SU-DHL-6 (cell line): ENCODE data around the gene ATP10A.

Experiments used
- EZH2phosphoT487 ChIP-seq: fragments of 200-600 bp; sonication (generic), shearing (Covaris generic); conservative IDR thresholded peaks from 2 replicates; pipeline ENCODE4 v1.6.1; 2018; ENCODE audit warnings: mild to moderate bottlenecking, antibody characterized with exemption, low read length, moderate library complexity, mixed read lengths
- TF ChIP-seq, protein P1 (sequence below): fragments of 200-600 bp; sonication (generic); IDR thresholded peaks from one replicate; pipeline ENCODE4 v1.5.1; 2017; ENCODE audit warnings: antibody characterized with exemption, mild to moderate bottlenecking, low read length, moderate library complexity; ENCODE audit not compliant: insufficient read depth, poor library complexity, severe bottlenecking

DNA sequence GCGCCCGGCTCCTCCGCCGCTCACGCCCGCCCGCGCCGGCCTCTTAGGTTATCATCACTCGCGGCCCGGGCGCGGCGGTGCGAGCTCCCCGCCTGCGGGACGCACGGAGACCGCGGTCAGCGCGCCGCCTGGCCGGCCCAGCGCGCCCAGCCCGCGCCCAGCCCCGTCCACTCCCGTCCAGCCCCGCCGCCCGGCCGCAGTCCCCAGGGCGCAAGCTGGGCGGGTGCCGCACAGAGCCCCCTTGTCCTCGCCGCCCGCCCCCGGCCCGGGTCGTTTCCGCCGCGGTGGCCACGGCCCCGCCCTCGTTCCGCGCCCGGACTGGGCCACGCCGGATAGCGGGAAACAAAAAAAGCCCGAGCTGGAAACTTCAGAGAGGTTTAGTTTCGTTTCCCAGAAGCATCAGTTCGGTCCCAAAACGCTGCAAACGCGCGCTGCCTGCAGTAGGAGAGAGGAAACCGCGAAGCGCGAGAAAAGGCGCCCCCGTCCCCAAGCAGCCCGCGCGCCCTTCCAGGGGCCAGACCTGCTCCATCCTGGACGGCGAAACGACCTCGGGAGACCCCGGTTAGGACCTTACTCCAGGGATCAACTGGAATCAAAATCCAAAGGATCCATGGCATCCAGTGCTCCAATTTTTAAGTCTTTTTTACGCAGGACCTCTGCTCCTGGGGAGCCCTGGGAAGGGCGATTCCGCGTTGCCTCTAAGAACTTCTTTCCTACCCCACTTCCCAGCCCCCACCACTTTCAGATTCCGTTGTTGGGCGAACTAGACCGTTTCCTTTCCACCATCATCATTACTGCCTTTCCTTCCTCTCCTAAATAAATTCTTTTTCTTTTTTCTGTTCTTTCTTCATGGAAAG, at the start of gene ATP10A:
- TF ChIP-seq, protein P1, sequence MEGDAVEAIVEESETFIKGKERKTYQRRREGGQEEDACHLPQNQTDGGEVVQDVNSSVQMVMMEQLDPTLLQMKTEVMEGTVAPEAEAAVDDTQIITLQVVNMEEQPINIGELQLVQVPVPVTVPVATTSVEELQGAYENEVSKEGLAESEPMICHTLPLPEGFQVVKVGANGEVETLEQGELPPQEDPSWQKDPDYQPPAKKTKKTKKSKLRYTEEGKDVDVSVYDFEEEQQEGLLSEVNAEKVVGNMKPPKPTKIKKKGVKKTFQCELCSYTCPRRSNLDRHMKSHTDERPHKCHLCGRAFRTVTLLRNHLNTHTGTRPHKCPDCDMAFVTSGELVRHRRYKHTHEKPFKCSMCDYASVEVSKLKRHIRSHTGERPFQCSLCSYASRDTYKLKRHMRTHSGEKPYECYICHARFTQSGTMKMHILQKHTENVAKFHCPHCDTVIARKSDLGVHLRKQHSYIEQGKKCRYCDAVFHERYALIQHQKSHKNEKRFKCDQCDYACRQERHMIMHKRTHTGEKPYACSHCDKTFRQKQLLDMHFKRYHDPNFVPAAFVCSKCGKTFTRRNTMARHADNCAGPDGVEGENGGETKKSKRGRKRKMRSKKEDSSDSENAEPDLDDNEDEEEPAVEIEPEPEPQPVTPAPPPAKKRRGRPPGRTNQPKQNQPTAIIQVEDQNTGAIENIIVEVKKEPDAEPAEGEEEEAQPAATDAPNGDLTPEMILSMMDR, result no peak
- no peak for TF ChIP-seq EZH2phosphoT487
